DMS53 (cell line): ENCODE data around the gene PEX19.

Experiments used
- DNase-seq: peaks from one replicate; lab custom pipeline; 2025; lab: John Stamatoyannopoulos, UW

PEX19 gene

GRCh38 chr1:160238408-160238807 lies 46.5 kb downstream of the PEX19 start:
- no peak for DNase-seq

GRCh38 chr1:160237558-160237957 lies 47.4 kb downstream of the PEX19 start:
- DNase-seq: no peak

- DNase-seq: no peak
Observed at GRCh38 chr1:160236806-160237205, 48.1 kb downstream of the PEX19 start.

- DNase-seq: no peak
Observed at GRCh38 chr1:160232911-160233310, 52.0 kb downstream of the PEX19 start.

- DNase-seq: no peak
Observed at GRCh38 chr1:160228431-160228830, 56.5 kb downstream of the PEX19 start.

- DNase-seq: no peak
Observed at GRCh38 chr1:160227561-160227960, 57.4 kb downstream of the PEX19 start.

GRCh38 chr1:160227034-160227433 lies 57.9 kb downstream of the PEX19 start:
- DNase-seq: no peak
